Activated naive CD8-positive, alpha-beta T cell treated with anti-CD3 and anti-CD28 coated beads, Interleukin-2, amount 10 ng/mL, durations not matched to agents 7 days and 5 days (primary cell): Measurements from ENCODE around the gene ZYX. TPM values are rescaled to one million over a fixed set of nuclear protein-coding genes. Genes with fewer than 3 reads are reported as not detected.

ENCODE experiments used
- ATAC-seq: fragments of 150-1000 bp; cut with Tn5 transposase; one replicate; pipeline ENCODE4 v1.10.0; 2021; ENCODE audit warnings: low read depth, moderate library complexity
- POLR2A ChIA-PET: fragments of 350-600 bp; sonication (Branson Sonifier 250); formaldehyde crosslinking; loops from one replicate; lab custom pipeline; 2021; ENCODE audit warnings: antibody characterized with exemption; lab: Charles Lee
- DNase-seq: peaks from one replicate; pipeline ENCODE4 v3.0.0; 2021
- H3K27ac Mint-ChIP-seq: one replicate; pipeline ENCODE4 v1.8.0; 2022; ENCODE audit warnings: mild to moderate bottlenecking, mixed read lengths
- H3K27me3 Mint-ChIP-seq: one replicate; pipeline ENCODE4 v1.8.0; 2022; ENCODE audit warnings: mild to moderate bottlenecking, moderate library complexity, mixed read lengths
- H3K36me3 Mint-ChIP-seq: one replicate; pipeline ENCODE4 v1.8.0; 2021; ENCODE audit warnings: mild to moderate bottlenecking, mixed read lengths
- H3K4me1 Mint-ChIP-seq: one replicate; pipeline ENCODE4 v1.8.0; 2021; ENCODE audit warnings: mixed read lengths
- H3K4me3 Mint-ChIP-seq: one replicate; pipeline ENCODE4 v1.8.0; 2022; ENCODE audit warnings: mild to moderate bottlenecking, moderate library complexity, mixed read lengths
- H3K9me3 Mint-ChIP-seq: one replicate; pipeline ENCODE4 v1.8.0; 2021; ENCODE audit warnings: mixed read lengths
- microRNA-seq: library from miRNA; unstranded; fragments of <30 nt; microRNA quantifications from one replicate; pipeline ENCODE4 v1.2.0, GENCODE V29; 2022
- total RNA-seq, 2 experiments: library from RNA; stranded (reverse); gene quantifications; one replicate each; pipeline ENCODE4 v1.2.3, GENCODE V29; 2021

ZYX gene
- total RNA-seq, 2 experiments from 2014 or later = 199 to 200 TPM

GRCh38 chr7:143426479-143427142 is 45.5 kb downstream of the ZYX start:
- peaks cover 2% of the 10 kb centered on the region for H3K27me3 Mint-ChIP-seq
- peak overlapping the region; percentile 26 for H3K4me3 Mint-ChIP-seq
- peaks cover 2% of the 10 kb centered on the region for H3K36me3 Mint-ChIP-seq
- no peaks in the 10 kb centered on the region for H3K9me3 Mint-ChIP-seq
- peak overlapping the region; percentile 61 for H3K27ac Mint-ChIP-seq
- POLR2A ChIA-PET = no interaction called here
- peak; percentile 70 for ATAC-seq
- no peak for DNase-seq
- H3K4me1 Mint-ChIP-seq = peaks cover 8% of the 10 kb centered on the region

- H3K4me1 Mint-ChIP-seq = peaks cover 8% of the 10 kb centered on the region
- no peak overlapping the region for H3K4me3 Mint-ChIP-seq
- POLR2A ChIA-PET = no interaction called here
- peaks cover 3% of the 10 kb centered on the region for H3K27me3 Mint-ChIP-seq
- H3K27ac Mint-ChIP-seq = no peak overlapping the region
- H3K36me3 Mint-ChIP-seq = peaks cover 2% of the 10 kb centered on the region
- ATAC-seq (no peak), DNase-seq (no peak)
- H3K9me3 Mint-ChIP-seq = no peaks in the 10 kb centered on the region
Observed at GRCh38 chr7:143429770-143430698, 48.9 kb downstream of the ZYX start.

GRCh38 chr7:143431109-143431508 is 50.0 kb downstream of the ZYX start:
- ATAC-seq (no peak), DNase-seq (no peak)
- peaks cover 8% of the 10 kb centered on the region for H3K4me1 Mint-ChIP-seq
- POLR2A ChIA-PET = no interaction called here
- H3K9me3 Mint-ChIP-seq = no peaks in the 10 kb centered on the region
- H3K27ac Mint-ChIP-seq = no peak overlapping the region
- H3K4me3 Mint-ChIP-seq = no peak overlapping the region
- H3K27me3 Mint-ChIP-seq = peaks cover 3% of the 10 kb centered on the region
- peaks cover 2% of the 10 kb centered on the region for H3K36me3 Mint-ChIP-seq

- Mint-ChIP-seq H3K27me3 (peaks cover 3% of the 10 kb centered on the region), H3K9me3 (no peaks in the 10 kb centered on the region), H3K4me3 (no peak overlapping the region), H3K4me1 (peaks cover 12% of the 10 kb centered on the region), H3K27ac (no peak overlapping the region), H3K36me3 (peaks cover 2% of the 10 kb centered on the region)
- no peak for DNase-seq
- POLR2A ChIA-PET = no interaction called here
- ATAC-seq = no peak
Observed at GRCh38 chr7:143433759-143434158, 52.6 kb downstream of the ZYX start.

GRCh38 chr7:143434660-143435059 is 53.5 kb downstream of the ZYX start:
- no peak for DNase-seq
- Mint-ChIP-seq H3K27ac (no peak overlapping the region), H3K4me1 (peaks cover 13% of the 10 kb centered on the region), H3K36me3 (peaks cover 3% of the 10 kb centered on the region), H3K4me3 (no peak overlapping the region), H3K9me3 (no peaks in the 10 kb centered on the region), H3K27me3 (peaks cover 3% of the 10 kb centered on the region)
- POLR2A ChIA-PET = no interaction called here
- no peak for ATAC-seq

- Mint-ChIP-seq H3K36me3 (peaks cover 3% of the 10 kb centered on the region), H3K4me1 (peaks cover 13% of the 10 kb centered on the region), H3K4me3 (no peak overlapping the region), H3K27me3 (peaks cover 2% of the 10 kb centered on the region), H3K27ac (no peak overlapping the region), H3K9me3 (no peaks in the 10 kb centered on the region)
- POLR2A ChIA-PET = no interaction called here
- ATAC-seq (no peak), DNase-seq (no peak)
Observed at GRCh38 chr7:143435266-143435665, 54.1 kb downstream of the ZYX start.

GRCh38 chr7:143436325-143436946 is 55.3 kb downstream of the ZYX start:
- no peaks in the 10 kb centered on the region for H3K9me3 Mint-ChIP-seq
- peaks cover 13% of the 10 kb centered on the region for H3K4me1 Mint-ChIP-seq
- no peak for ATAC-seq
- no peak for DNase-seq
- no peak overlapping the region for H3K4me3 Mint-ChIP-seq
- H3K36me3 Mint-ChIP-seq = peaks cover 3% of the 10 kb centered on the region
- H3K27me3 Mint-ChIP-seq = peaks cover 2% of the 10 kb centered on the region
- no peak overlapping the region for H3K27ac Mint-ChIP-seq
- POLR2A ChIA-PET = no interaction called here

GRCh38 chr7:143437578-143437977 is 56.4 kb downstream of the ZYX start:
- peak overlapping the region; percentile 6 for H3K27ac Mint-ChIP-seq
- H3K4me3 Mint-ChIP-seq = no peak overlapping the region
- peaks cover 2% of the 10 kb centered on the region for H3K27me3 Mint-ChIP-seq
- peak; percentile 52 for ATAC-seq
- H3K36me3 Mint-ChIP-seq = peaks cover 3% of the 10 kb centered on the region
- H3K9me3 Mint-ChIP-seq = no peaks in the 10 kb centered on the region
- no peak for DNase-seq
- peaks cover 13% of the 10 kb centered on the region for H3K4me1 Mint-ChIP-seq
- POLR2A ChIA-PET = no interaction called here

GRCh38 chr7:143439866-143440265 is 58.7 kb downstream of the ZYX start:
- Mint-ChIP-seq H3K27me3 (no peaks in the 10 kb centered on the region), H3K9me3 (no peaks in the 10 kb centered on the region), H3K27ac (no peak overlapping the region), H3K4me1 (peaks cover 13% of the 10 kb centered on the region), H3K4me3 (no peak overlapping the region), H3K36me3 (peaks cover 3% of the 10 kb centered on the region)
- POLR2A ChIA-PET = no interaction called here
- no peak for DNase-seq
- ATAC-seq = no peak

Small RNAs within 50 kb of the gene (microRNA-seq; reads per million reads assigned to microRNA genes)
- gene MIR6892 = not detected

Other genes starting within 250 kb of the ZYX start
- not detected for gene PIP, start 249.3 kb upstream of the ZYX start, total RNA-seq
- not detected for gene TAS2R39, start 197.9 kb upstream of the ZYX start, total RNA-seq
- gene TAS2R40, start 159.3 kb upstream of the ZYX start, total RNA-seq = not detected
- 100 to 1,000 TPM; 355 to 368 TPM for gene GSTK1, start 117.9 kb upstream of the ZYX start, total RNA-seq
- gene TMEM139, start 96.4 kb upstream of the ZYX start, total RNA-seq = 1 to 10 TPM; 1.1 TPM
- 10 to 100 TPM; 96.5 to 98.8 TPM for gene CASP2, start 93.0 kb upstream of the ZYX start, total RNA-seq
- gene CLCN1, start 65.2 kb upstream of the ZYX start, total RNA-seq = under 1 TPM in 1 of 2 experiments, not detected in 1; 0.08 TPM
- 1 to 10 TPM; 2.3 to 2.9 TPM for gene FAM131B, start 18.6 kb upstream of the ZYX start, total RNA-seq
- 10 to 100 TPM; 27.3 to 28.2 TPM for gene EPHA1, start 27.5 kb downstream of the ZYX start, total RNA-seq
- gene TAS2R60, start 62.1 kb downstream of the ZYX start, total RNA-seq = under 1 TPM in 1 of 2 experiments, not detected in 1; 0.65 TPM
- gene TAS2R41, start 96.5 kb downstream of the ZYX start, total RNA-seq = not detected
- under 1 TPM in 1 of 2 experiments, not detected in 1; 0.47 TPM for gene CTAGE15, start 190.5 kb downstream of the ZYX start, total RNA-seq
- gene TCAF2, start 239.6 kb downstream of the ZYX start, total RNA-seq = 10 to 100 TPM; 20.3 to 20.9 TPM